ENCODE results near the gene CHP1. TPM values are rescaled to one million over a fixed set of nuclear protein-coding genes. Genes with fewer than 3 reads are reported as not detected.

The CHP1 gene
- total RNA-seq, result 294 TPM

GRCh38 chr15:41230650-41231421 is at the start of gene CHP1, which contains the start of gene EXD1:
CHP1 (plus strand) TSS chr15:41231268; CDS start chr15:41231383, 115 bp downstream.
EXD1 (minus strand) TSS chr15:41230757; CDS start chr15:41226575, 4,182 bp downstream.
- TF ChIP-seq CTCF (IDR thresholded peaks at IDR 0.05), result peak; percentile 97 to 99 (median 99)
- intact Hi-C loops (cut with DNase I), result loop anchor here (1.0 to 5.0 kb wide), 9 partner anchors 52 to 1281 kb away; partner anchors contain the start of genes CCDC32, INO80, NUSAP1 and OIP5
- Histone ChIP-seq H3K4me1 (peaks cover 0 to 23% of the 10 kb centered on the region in 2 donors), H3K9me3 (no peaks in the 10 kb centered on the region), H3K36me3 (no peaks in the 10 kb centered on the region), H3K4me3 (peak within 1 kb of the TSS; percentile 70 to 89), H3K27me3 (no peaks in the 10 kb centered on the region), H3K27ac (peak within 1 kb of the TSS; percentile 80 to 96)
- DNase-seq (ENCODE audit: low spot score in 2 of 2), result peak; percentile 89 to 99

- H3K4me3 ChIP-seq, result no peak overlapping the region
- no peak overlapping the region for H3K27ac ChIP-seq
- H3K9me3 ChIP-seq, result no peaks in the 10 kb centered on the region
- H3K27me3 ChIP-seq, result no peaks in the 10 kb centered on the region
- DNase-seq (ENCODE audit: low spot score in 2 of 2), result no peak
- intact Hi-C loops (cut with DNase I), result loop anchor here (10.0 kb wide), 1 partner anchor 157 kb away; no protein-coding TSS in a partner anchor
- H3K4me1 ChIP-seq, result no peaks in the 10 kb centered on the region
- TF ChIP-seq CTCF (IDR thresholded peaks at IDR 0.05), result no peak
- H3K36me3 ChIP-seq, result no peaks in the 10 kb centered on the region
These were observed 48.8 kb upstream of the CHP1 start for GRCh38 chr15:41182266-41182665.

- no peak for DNase-seq (ENCODE audit: low spot score in 2 of 2)
- Histone ChIP-seq H3K4me1 (no peaks in the 10 kb centered on the region), H3K9me3 (no peaks in the 10 kb centered on the region), H3K27me3 (no peaks in the 10 kb centered on the region), H3K4me3 (no peak overlapping the region), H3K27ac (no peak overlapping the region), H3K36me3 (no peaks in the 10 kb centered on the region)
- intact Hi-C loops (cut with DNase I), result loop anchor here (10.0 kb wide), 1 partner anchor 159 kb away; no protein-coding TSS in a partner anchor
- no peak for TF ChIP-seq CTCF (IDR thresholded peaks at IDR 0.05)
These were observed 47.5 kb upstream of the CHP1 start for GRCh38 chr15:41183581-41183980.

DNA sequence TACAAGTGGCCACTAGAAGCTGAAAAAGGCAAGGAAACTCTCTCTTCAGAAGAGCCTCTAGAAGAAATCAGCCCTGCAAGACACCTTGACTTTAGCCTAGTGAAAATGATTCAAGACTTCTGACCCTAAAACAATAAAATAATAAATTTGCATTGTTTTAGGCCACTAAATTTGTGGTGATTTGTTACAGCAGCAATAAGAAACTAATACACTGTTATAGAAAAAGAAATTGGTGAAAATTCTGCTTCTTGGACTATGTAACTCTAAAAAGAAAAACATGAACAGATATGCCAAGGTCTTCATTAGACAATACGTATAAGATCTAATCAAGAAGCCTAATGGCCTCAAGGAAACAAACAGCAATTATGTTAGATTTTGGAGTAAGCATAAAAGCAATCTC is 36.6 kb upstream of the CHP1 start:
- H3K4me3 ChIP-seq, result no peak overlapping the region
- H3K27me3 ChIP-seq, result no peaks in the 10 kb centered on the region
- no peak for TF ChIP-seq CTCF (IDR thresholded peaks at IDR 0.05)
- H3K9me3 ChIP-seq, result no peaks in the 10 kb centered on the region
- H3K27ac ChIP-seq, result no peak overlapping the region
- no peaks in the 10 kb centered on the region for H3K36me3 ChIP-seq
- intact Hi-C loops (cut with DNase I), result no loop called here
- no peaks in the 10 kb centered on the region for H3K4me1 ChIP-seq
- DNase-seq (ENCODE audit: low spot score in 2 of 2), result no peak

GRCh38 chr15:41199470-41199869 is 31.6 kb upstream of the CHP1 start:
- Histone ChIP-seq H3K27me3 (no peaks in the 10 kb centered on the region), H3K27ac (no peak overlapping the region), H3K36me3 (no peaks in the 10 kb centered on the region), H3K4me1 (no peaks in the 10 kb centered on the region), H3K9me3 (no peaks in the 10 kb centered on the region), H3K4me3 (no peak overlapping the region)
- DNase-seq (ENCODE audit: low spot score in 2 of 2), result no peak
- intact Hi-C loops (cut with DNase I), result no loop called here
- TF ChIP-seq CTCF (IDR thresholded peaks at IDR 0.05), result no peak

All from ascending aorta (tissue), 2 donors.